Measurements from ENCODE around the gene ZNF440. TPM values are rescaled to one million over a fixed set of nuclear protein-coding genes. Genes with fewer than 3 reads are reported as not detected.

The ZNF440 gene
- total RNA-seq, 1 donor: 9.1 TPM

Other genes starting within 250 kb of the ZNF440 start
- gene ACP5, start 236.6 kb upstream of the ZNF440 start, total RNA-seq: 17.5 TPM
- gene ZNF627, start 216.8 kb upstream of the ZNF440 start, total RNA-seq: 11.5 TPM
- 4.4 TPM for gene ZNF823, start 75.3 kb upstream of the ZNF440 start, total RNA-seq
- gene ZNF441, start 47.3 kb upstream of the ZNF440 start, total RNA-seq: 7.0 TPM
- gene ZNF491, start 15.8 kb upstream of the ZNF440 start, total RNA-seq: 0.94 TPM
- 4.8 TPM for gene ZNF439, start 34.5 kb downstream of the ZNF440 start, total RNA-seq
- 2.3 TPM for gene ZNF69, start 73.5 kb downstream of the ZNF440 start, total RNA-seq
- 14.8 TPM for gene ZNF700, start 110.8 kb downstream of the ZNF440 start, total RNA-seq
- gene ZNF763, start 150.8 kb downstream of the ZNF440 start, total RNA-seq: 1.7 TPM
- gene ZNF433, start 221.4 kb downstream of the ZNF440 start, total RNA-seq: 0.63 TPM
- not detected for gene ZNF878, start 238.7 kb downstream of the ZNF440 start, total RNA-seq